DMS53 treated with DMSO at 0.1 percent for 48 hours (cell line): ENCODE measurements around the gene MAU2.
A peak's percentile ranks its signal among the peaks of the same experiment; 100 is the strongest.

ENCODE experiments used
- DNase-seq: peaks from one replicate; lab custom pipeline; 2025; ENCODE audit not compliant: unreplicated experiment; lab: John Stamatoyannopoulos, UW

MAU2 gene

GRCh38 chr19:19320361-19321140 is at the start of gene MAU2, which contains the start of gene SUGP1:
MAU2 (plus strand) TSS chr19:19320829; CDS start chr19:19320860, 31 bp downstream.
SUGP1 (minus strand) TSS chr19:19320509; CDS start chr19:19320496, 13 bp downstream.
- DNase-seq, result peak; percentile 86

GRCh38 chr19:19271828-19272599 is 48.6 kb upstream of the MAU2 start:
- no peak for DNase-seq

- no peak for DNase-seq
Observed at GRCh38 chr19:19274146-19274545, 46.5 kb upstream of the MAU2 start.

- DNase-seq, result no peak
Observed at GRCh38 chr19:19274716-19275565, 45.7 kb upstream of the MAU2 start.

- no peak for DNase-seq
Observed at GRCh38 chr19:19276386-19276785, 44.2 kb upstream of the MAU2 start.

GRCh38 chr19:19276851-19277250 is 43.8 kb upstream of the MAU2 start:
- no peak for DNase-seq

- DNase-seq, result no peak
Observed at GRCh38 chr19:19278315-19278714, 42.3 kb upstream of the MAU2 start.

- DNase-seq, result no peak
Observed at GRCh38 chr19:19279062-19279612, 41.5 kb upstream of the MAU2 start.

- DNase-seq, result no peak
Observed at GRCh38 chr19:19279853-19280252, 40.8 kb upstream of the MAU2 start.

GRCh38 chr19:19280561-19280960 is 40.1 kb upstream of the MAU2 start:
- no peak for DNase-seq

- no peak for DNase-seq
Observed at GRCh38 chr19:19285686-19286085, 34.9 kb upstream of the MAU2 start.

GRCh38 chr19:19292607-19293006 is 28.0 kb upstream of the MAU2 start:
- no peak for DNase-seq

GRCh38 chr19:19294914-19295313 is 25.7 kb upstream of the MAU2 start:
- no peak for DNase-seq

- no peak for DNase-seq
Observed at GRCh38 chr19:19296953-19297689, 23.5 kb upstream of the MAU2 start.

GRCh38 chr19:19297759-19298158 is 22.9 kb upstream of the MAU2 start:
- DNase-seq, result no peak

- no peak for DNase-seq
Observed at GRCh38 chr19:19300613-19301012, 20.0 kb upstream of the MAU2 start.

GRCh38 chr19:19303411-19303810 is 17.2 kb upstream of the MAU2 start:
- no peak for DNase-seq

GRCh38 chr19:19304186-19304965 is 16.3 kb upstream of the MAU2 start:
- DNase-seq, result no peak

- DNase-seq, result no peak
Observed at GRCh38 chr19:19305066-19305465, 15.6 kb upstream of the MAU2 start.

- no peak for DNase-seq
Observed at GRCh38 chr19:19305696-19306095, 14.9 kb upstream of the MAU2 start.
